ENCODE results near the gene KRTAP5-6. TPM values are rescaled to one million over a fixed set of nuclear protein-coding genes. Genes with fewer than 3 reads are reported as not detected.

KRTAP5-6 gene
- total RNA-seq, 1 donor from 2014 or later: not detected

DNA sequence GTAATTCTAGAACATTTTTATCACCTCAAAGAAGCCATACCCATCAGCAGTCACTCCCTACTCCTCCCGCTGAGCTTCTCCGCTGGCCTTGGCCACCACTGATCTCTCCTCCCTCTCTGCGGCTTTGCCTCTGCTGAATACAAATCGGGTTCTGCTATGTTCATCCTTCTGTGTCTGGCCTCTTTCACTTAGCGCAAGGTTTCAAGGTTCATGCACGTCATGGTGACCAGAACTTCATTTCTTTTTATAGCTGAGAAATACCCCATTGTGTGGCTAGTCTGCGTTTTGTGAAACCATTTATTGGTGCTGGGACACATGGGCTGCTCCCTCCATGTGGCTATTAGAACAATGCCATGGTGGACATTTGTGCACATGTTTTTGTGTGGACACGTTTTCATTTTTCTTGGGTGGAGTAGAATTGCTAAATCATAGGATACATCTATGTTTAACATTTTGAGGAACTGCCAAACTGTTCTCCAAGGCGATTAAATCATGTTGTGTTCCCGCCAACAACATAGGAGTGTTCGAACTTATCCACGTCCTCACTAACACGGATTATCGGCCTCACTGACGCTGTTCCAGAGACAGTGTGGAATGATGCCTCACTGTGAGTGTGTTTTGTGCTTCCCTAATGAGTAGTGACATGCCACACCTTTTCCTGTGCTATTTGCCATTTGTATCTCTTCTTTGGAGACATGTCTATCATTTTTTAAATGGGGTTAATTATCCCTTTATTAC, 24.2 kb upstream of the KRTAP5-6 start:
- Mint-ChIP-seq H3K27ac (peak overlapping the region; percentile 87), H3K4me3 (ENCODE audit: low read depth) (no peak overlapping the region), H3K27me3 (no peaks in the 10 kb centered on the region), H3K9me3 (ENCODE audit: low read depth) (no peaks in the 10 kb centered on the region), H3K36me3 (ENCODE audit: insufficient read depth) (peaks cover 2% of the 10 kb centered on the region), H3K4me1 (ENCODE audit: low read depth) (peaks cover 57% of the 10 kb centered on the region)
- no peak for DNase-seq (ENCODE audit: low spot score, unreplicated experiment)
- TF ChIP-seq, protein P1, sequence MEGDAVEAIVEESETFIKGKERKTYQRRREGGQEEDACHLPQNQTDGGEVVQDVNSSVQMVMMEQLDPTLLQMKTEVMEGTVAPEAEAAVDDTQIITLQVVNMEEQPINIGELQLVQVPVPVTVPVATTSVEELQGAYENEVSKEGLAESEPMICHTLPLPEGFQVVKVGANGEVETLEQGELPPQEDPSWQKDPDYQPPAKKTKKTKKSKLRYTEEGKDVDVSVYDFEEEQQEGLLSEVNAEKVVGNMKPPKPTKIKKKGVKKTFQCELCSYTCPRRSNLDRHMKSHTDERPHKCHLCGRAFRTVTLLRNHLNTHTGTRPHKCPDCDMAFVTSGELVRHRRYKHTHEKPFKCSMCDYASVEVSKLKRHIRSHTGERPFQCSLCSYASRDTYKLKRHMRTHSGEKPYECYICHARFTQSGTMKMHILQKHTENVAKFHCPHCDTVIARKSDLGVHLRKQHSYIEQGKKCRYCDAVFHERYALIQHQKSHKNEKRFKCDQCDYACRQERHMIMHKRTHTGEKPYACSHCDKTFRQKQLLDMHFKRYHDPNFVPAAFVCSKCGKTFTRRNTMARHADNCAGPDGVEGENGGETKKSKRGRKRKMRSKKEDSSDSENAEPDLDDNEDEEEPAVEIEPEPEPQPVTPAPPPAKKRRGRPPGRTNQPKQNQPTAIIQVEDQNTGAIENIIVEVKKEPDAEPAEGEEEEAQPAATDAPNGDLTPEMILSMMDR (IDR thresholded peaks at IDR 0.05; ENCODE audit: unreplicated experiment): no peak

DNA sequence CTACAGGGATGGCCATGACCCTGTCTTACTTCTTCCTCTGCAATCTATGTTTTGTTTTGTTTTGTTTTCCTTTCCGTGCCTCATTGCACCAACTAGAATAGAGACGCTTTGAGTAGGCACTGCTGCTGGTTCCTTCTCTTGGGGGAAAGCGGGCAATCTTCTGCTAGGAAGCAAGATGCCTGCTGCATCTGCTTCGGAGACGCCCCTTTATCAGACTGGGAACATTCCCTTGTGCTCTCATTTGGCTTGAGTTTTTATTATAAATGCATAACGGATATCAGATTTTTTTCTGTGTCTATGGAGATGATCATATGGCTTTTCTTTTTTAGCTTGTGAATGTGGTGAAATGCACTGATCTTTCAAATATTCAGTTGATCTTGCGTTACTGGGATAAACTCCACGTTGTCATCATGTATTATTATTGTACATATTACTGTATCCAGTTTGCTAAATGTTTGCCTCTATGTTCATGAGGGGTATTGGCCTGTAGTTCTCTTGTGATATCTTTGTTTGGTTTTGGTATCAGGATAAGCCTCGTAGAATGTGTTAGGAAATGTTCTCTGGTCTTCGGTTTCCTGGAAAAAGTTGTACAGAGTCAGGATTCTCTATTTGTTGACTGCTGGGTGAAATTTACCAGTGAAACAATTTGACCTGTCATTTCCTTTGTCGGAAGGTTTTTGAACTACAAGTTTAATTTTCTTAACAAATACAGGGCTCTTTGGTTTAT, 23.4 kb upstream of the KRTAP5-6 start:
- Mint-ChIP-seq H3K27me3 (no peaks in the 10 kb centered on the region), H3K27ac (peak overlapping the region; percentile 87), H3K9me3 (ENCODE audit: low read depth) (no peaks in the 10 kb centered on the region), H3K36me3 (ENCODE audit: insufficient read depth) (peaks cover 2% of the 10 kb centered on the region), H3K4me1 (ENCODE audit: low read depth) (peaks cover 51% of the 10 kb centered on the region), H3K4me3 (ENCODE audit: low read depth) (no peak overlapping the region)
- TF ChIP-seq, protein P1 (IDR thresholded peaks at IDR 0.05; ENCODE audit: unreplicated experiment): no peak
- no peak for DNase-seq (ENCODE audit: low spot score, unreplicated experiment)

DNA sequence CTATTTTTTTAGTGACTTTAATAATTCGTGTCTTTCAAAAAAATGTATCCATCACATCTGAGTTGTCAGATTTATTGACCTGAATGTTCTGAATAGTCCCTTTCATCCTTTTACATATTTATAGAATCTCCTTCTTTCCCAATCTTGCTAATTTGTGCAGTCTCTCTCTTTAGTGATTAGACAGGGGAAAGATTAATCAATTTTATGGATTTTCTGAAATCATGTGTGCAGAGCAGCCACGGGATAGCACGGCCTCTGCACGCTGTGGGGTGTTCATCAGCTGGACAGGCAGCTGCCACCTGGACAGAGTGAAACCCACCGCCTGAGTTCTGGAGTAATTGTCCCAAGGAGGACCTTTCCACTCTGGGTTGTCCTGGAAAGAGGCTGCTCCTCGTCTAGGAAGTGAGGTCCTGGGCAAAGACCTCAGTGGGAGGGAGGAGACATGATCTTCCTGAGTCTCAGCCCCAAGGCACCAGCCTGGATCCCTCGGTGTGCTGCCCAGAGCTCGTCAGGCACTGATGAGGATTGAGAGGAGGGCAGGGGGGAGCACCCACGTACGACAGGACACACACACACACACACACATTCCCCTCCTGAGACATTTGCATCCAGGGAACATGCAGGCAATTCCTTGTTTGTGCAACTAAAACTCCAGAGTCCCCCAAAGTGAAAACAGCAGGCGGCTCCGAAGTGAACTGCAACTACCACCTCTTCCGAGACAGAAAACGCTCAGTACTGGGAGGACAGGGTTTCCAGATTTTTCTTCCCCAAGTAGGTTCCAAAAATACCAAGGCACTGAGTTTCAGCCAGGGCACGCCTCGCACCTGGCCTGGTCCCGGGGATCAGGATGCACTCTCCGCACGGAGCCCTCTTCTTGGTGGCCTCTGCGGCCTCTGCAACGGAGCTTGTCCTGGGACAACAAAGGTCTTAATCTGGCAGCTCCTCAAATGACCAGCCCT, 22.5 kb upstream of the KRTAP5-6 start:
- H3K36me3 Mint-ChIP-seq (ENCODE audit: insufficient read depth): peaks cover 2% of the 10 kb centered on the region
- H3K27me3 Mint-ChIP-seq: no peaks in the 10 kb centered on the region
- peaks cover 50% of the 10 kb centered on the region for H3K4me1 Mint-ChIP-seq (ENCODE audit: low read depth)
- no peaks in the 10 kb centered on the region for H3K9me3 Mint-ChIP-seq (ENCODE audit: low read depth)
- TF ChIP-seq, protein P1 (IDR thresholded peaks at IDR 0.05; ENCODE audit: unreplicated experiment): no peak
- DNase-seq (ENCODE audit: low spot score, unreplicated experiment): no peak
- H3K4me3 Mint-ChIP-seq (ENCODE audit: low read depth): peak overlapping the region; percentile 8
- peak overlapping the region; percentile 87 for H3K27ac Mint-ChIP-seq

DNA sequence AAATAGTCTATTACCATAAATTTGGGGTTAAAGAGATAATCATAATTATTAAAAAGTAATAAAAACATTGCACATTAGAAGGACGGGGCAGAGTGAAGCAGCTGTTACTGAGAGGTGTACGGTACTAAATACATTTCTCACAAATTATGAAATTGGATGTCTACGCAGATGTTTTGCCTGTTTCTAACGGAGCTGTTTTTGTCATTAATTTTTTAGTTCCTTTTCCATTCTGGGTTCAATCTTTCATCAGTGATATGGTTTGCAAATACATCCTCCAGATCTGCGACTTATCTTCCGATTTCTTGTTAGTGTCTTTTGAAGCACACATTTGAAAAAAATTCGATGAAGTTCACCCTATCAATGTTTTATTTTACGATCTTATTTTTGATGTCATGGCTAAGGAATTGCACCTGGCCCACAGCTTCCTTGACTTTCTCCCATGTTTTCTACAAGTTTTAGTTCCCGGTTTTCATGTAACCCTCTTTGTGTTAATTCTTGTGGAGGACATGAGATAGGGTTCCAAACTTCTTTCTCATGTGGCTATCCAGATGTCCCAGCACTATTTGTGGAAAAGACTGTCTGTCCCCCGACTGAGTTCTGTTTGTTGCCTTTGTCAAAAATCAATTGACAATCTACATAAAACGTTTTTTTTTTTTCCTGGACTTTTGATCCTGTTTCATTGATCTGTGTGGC, 21.3 kb upstream of the KRTAP5-6 start:
- Mint-ChIP-seq H3K36me3 (ENCODE audit: insufficient read depth) (peaks cover 2% of the 10 kb centered on the region), H3K4me3 (ENCODE audit: low read depth) (no peak overlapping the region), H3K27ac (peak overlapping the region; percentile 97), H3K9me3 (ENCODE audit: low read depth) (no peaks in the 10 kb centered on the region), H3K27me3 (no peaks in the 10 kb centered on the region), H3K4me1 (ENCODE audit: low read depth) (peaks cover 48% of the 10 kb centered on the region)
- TF ChIP-seq, protein P1 (IDR thresholded peaks at IDR 0.05; ENCODE audit: unreplicated experiment): no peak
- no peak for DNase-seq (ENCODE audit: low spot score, unreplicated experiment)

Measured in progenitor cell of endocrine pancreas (in vitro differentiated cells).